Stomach (tissue), 9 donors: ENCODE results near the gene CDH5. TPM values are rescaled to one million over a fixed set of nuclear protein-coding genes. Genes with fewer than 3 reads are reported as not detected.

Source experiments
- DNase-seq, 2 donors: peaks; one replicate each; pipeline versions ENCODE4 v3.0.0 to v3.0.0-alpha.2; 2013 to 2019
- H3K27ac ChIP-seq, 5 donors: fragments of 200-600 bp in 4 of 5; sonication (generic) in 4 of 5; one replicate each; pipeline ENCODE4 v1.5.1; 2013 to 2019; ENCODE audit warnings: mild to moderate bottlenecking in 1 of 5, moderate library complexity in 1 of 5
- H3K27me3 ChIP-seq, 3 donors: fragments of 200-600 bp; sonication (generic); one replicate each; pipeline ENCODE4 v1.5.1; 2017 to 2019; ENCODE audit warnings: mixed run types in 1 of 3
- H3K36me3 ChIP-seq, 4 donors: fragments of 200-600 bp; sonication (generic); 1 replicate in 3 of 4; 2 replicates in 1 of 4; pipeline ENCODE4 v1.5.1; 2016 to 2019
- H3K4me1 ChIP-seq, 4 donors: fragments of 200-600 bp; sonication (generic); one replicate each; pipeline ENCODE4 v1.5.1; 2016 to 2019
- H3K4me3 ChIP-seq, 4 donors: fragments of 200-600 bp; sonication (generic) in 3 of 4; one replicate each; pipeline ENCODE4 v1.5.1; 2016 to 2019; ENCODE audit warnings: mild to moderate bottlenecking in 1 of 4
- H3K9me3 ChIP-seq, 4 donors: fragments of 200-600 bp; sonication (generic); one replicate each; pipeline ENCODE4 v1.5.1; 2016 to 2019
- CTCF ChIP-seq, 7 experiments: fragments of 450-650 bp in 4 of 7; fragments of 200-600 bp in 3 of 7; sonication (generic) in 3 of 7; IDR thresholded peaks; one replicate each; pipeline ENCODE4 v1.5.1; 2016 to 2019; ENCODE audit warnings: antibody characterized with exemption in 7 of 7, control low read depth in 2 of 7, mild to moderate bottlenecking in 1 of 7
- EP300 ChIP-seq: sonication (generic); formaldehyde crosslinking; IDR thresholded peaks from one replicate; pipeline ENCODE4 v1.6.1; 2017; ENCODE audit warnings: antibody characterized with exemption
- POLR2A ChIP-seq, 4 donors: fragments of 450-650 bp; IDR thresholded peaks; one replicate each; pipeline ENCODE4 v1.6.1; 2016; ENCODE audit warnings: antibody characterized with exemption in 4 of 4, control low read depth in 2 of 4, mild to moderate bottlenecking in 1 of 4, moderate library complexity in 1 of 4
- POLR2AphosphoS5 ChIP-seq, 3 donors: sonication (generic); formaldehyde crosslinking; IDR thresholded peaks; one replicate each; pipeline ENCODE4 v1.6.1; 2016; ENCODE audit warnings: antibody characterized with exemption in 3 of 3
- WGBS, 5 donors: extraction: QIAGEN DNeasy Blood & Tissue Kit in 3 of 5; methylation state at CpG; one replicate each; pipeline versions ENCODE4 v1.1.5 to v1.1.7; 2013 to 2018; 5-methylcytosine and 5-hydroxymethylcytosine counted together
- intact Hi-C: fragments of 100-400 bp; cut with DNase I; formaldehyde crosslinking; loops from one replicate; pipeline ENCODE4 v1.15.1; 2023; ENCODE audit warnings: low total_unique reads
- polyA plus RNA-seq, 3 donors: library from polyadenylated mRNA; stranded (reverse); fragments of 200-250 nt; gene quantifications; one replicate each; pipeline ENCODE4 v1.2.3, GENCODE V29; 2013
- total RNA-seq, 5 donors: library from RNA; depleted of rRNA; stranded (reverse); fragments of >200 nt; gene quantifications; one replicate each; pipeline versions ENCODE4 v1.1.0 to v1.2.3, GENCODE V29; 2014 to 2016
- donor health status: healthy with polysubstance abuse.
- donor health status: Bipolar disorder and iron deficiency.
- donor health status: healthy.

Gene CDH5
- total and polyA plus RNA-seq, 8 donors: 2.4 to 46.9 (median 17.2) TPM

DNA sequence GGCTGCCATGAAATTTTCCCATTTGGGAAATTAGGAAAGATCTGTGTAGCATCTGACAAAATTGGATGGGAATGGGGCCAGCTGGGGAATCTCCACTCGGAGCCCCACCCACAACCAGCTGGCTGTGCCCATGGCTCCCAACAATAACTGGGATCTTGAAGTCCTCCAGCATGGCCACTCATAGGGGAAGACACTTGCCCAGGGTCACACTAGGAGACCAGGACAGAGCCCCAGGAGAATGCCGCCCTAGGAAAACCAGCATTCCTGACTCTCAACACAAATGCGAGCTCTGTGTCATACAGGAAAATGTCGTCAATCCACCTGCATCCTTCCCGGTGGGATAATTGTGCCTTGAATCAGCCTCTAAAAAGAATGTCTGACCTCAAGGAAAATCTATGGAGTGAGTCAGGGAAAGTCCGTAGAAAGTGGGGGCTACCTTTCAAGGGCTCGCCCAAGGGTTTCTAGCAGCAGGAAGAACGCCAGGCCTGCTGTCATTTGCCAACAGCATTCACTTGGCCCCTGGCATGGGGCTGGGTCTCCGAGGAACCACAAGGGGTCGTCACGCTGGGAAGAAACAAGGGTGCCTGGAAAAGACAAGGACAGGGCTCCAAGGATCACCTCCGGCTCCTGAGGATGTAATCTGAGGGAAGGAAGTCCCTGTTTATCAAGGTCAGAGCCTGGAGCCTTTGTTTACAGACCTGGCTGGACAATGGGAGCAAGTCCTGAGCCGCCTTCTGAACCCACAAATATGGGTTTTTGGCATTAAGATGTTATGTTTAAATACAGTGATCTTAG lies 15.9 kb downstream of the CDH5 start:
- WGBS, 5 donors: 69 to 77% (median 70%) methylated on average over 13 of the region's 13 CpGs
- DNase-seq: peak in 1 of 2 donors; percentile 48
- intact Hi-C loops: no loop called here
- Histone ChIP-seq H3K4me1 (peaks cover 0 to 5% (median 0%) of the 10 kb centered on the region in 4 donors), H3K27me3 (no peaks in the 10 kb centered on the region), H3K9me3 (no peaks in the 10 kb centered on the region), H3K27ac (peak overlapping the region; percentile 23 to 68 (median 52)), H3K4me3 (no peak overlapping the region), H3K36me3 (no peaks in the 10 kb centered on the region)
- no peak for TF ChIP-seq CTCF (IDR thresholded peaks at IDR 0.05)
- no peak for TF ChIP-seq POLR2A (IDR thresholded peaks at IDR 0.05)
- TF ChIP-seq EP300: no peak
- TF ChIP-seq POLR2AphosphoS5 (IDR thresholded peaks at IDR 0.05): no peak

GRCh38 chr16:66382966-66383299 lies 16.4 kb downstream of the CDH5 start:
- no peak overlapping the region for H3K4me3 ChIP-seq
- WGBS, 5 donors: 40 to 60% (median 50%) methylated on average over 3 of the region's 3 CpGs
- no peak for DNase-seq
- TF ChIP-seq CTCF (IDR thresholded peaks at IDR 0.05): no peak
- intact Hi-C loops: no loop called here
- no peaks in the 10 kb centered on the region for H3K9me3 ChIP-seq
- peaks cover 0 to 5% (median 0%) of the 10 kb centered on the region in 4 donors for H3K4me1 ChIP-seq
- no peaks in the 10 kb centered on the region for H3K27me3 ChIP-seq
- H3K36me3 ChIP-seq: no peaks in the 10 kb centered on the region
- peak overlapping the region in 2 of 5 donors; percentile 57 to 63 for H3K27ac ChIP-seq

- Histone ChIP-seq H3K36me3 (no peaks in the 10 kb centered on the region), H3K27me3 (no peaks in the 10 kb centered on the region), H3K4me3 (no peak overlapping the region), H3K9me3 (no peaks in the 10 kb centered on the region), H3K4me1 (peaks cover 0 to 5% (median 0%) of the 10 kb centered on the region in 4 donors), H3K27ac (peak overlapping the region in 3 of 5 donors; percentile 27 to 63 (median 57))
- DNase-seq: no peak
- intact Hi-C loops: no loop called here
- TF ChIP-seq CTCF (IDR thresholded peaks at IDR 0.05): no peak
- WGBS, 5 donors: 74 to 86% (median 79%) methylated on average over 4 of the region's 4 CpGs
Observed at GRCh38 chr16:66383551-66383950, 17.1 kb downstream of the CDH5 start.

DNA sequence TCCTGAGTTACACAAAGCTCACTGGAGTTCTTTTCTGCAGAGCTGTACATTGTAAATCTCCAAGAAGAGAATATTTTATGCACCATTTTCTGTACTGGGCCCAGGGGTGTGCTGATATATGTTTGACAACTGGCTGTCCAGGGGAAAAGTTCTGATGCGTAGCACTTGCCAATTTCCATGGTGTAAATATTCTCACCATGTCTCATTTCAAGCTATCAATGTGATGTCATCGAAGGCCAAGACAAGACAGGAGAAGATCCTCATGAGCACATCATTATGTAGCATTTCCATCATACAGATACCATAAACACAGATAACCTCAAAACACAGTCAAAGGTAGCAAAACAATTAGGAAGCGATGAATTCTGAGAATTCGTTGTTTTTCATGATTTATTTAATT lies 18.9 kb downstream of the CDH5 start:
- Histone ChIP-seq H3K36me3 (no peaks in the 10 kb centered on the region), H3K4me1 (no peaks in the 10 kb centered on the region), H3K4me3 (no peak overlapping the region), H3K9me3 (no peaks in the 10 kb centered on the region), H3K27me3 (no peaks in the 10 kb centered on the region), H3K27ac (no peak overlapping the region)
- 90 to 96% (median 91%) methylated on average over 4 of the region's 4 CpGs for WGBS, 5 donors
- TF ChIP-seq POLR2AphosphoS5 (IDR thresholded peaks at IDR 0.05) (no peak), CTCF (IDR thresholded peaks at IDR 0.05) (no peak), EP300 (no peak), POLR2A (IDR thresholded peaks at IDR 0.05) (no peak)
- intact Hi-C loops: no loop called here
- no peak for DNase-seq
